DMS79 (cell line): ENCODE results near the gene LRPAP1.
"Not testable (repeated sequence)": the region's sequence is repeated elsewhere in the genome, so short reads cannot be mapped to it uniquely, and the experiment has no call there.

Source experiments
- DNase-seq: peaks from one replicate; lab custom pipeline; 2025; lab: John Stamatoyannopoulos, UW

The LRPAP1 gene, protein sequence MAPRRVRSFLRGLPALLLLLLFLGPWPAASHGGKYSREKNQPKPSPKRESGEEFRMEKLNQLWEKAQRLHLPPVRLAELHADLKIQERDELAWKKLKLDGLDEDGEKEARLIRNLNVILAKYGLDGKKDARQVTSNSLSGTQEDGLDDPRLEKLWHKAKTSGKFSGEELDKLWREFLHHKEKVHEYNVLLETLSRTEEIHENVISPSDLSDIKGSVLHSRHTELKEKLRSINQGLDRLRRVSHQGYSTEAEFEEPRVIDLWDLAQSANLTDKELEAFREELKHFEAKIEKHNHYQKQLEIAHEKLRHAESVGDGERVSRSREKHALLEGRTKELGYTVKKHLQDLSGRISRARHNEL

DNA sequence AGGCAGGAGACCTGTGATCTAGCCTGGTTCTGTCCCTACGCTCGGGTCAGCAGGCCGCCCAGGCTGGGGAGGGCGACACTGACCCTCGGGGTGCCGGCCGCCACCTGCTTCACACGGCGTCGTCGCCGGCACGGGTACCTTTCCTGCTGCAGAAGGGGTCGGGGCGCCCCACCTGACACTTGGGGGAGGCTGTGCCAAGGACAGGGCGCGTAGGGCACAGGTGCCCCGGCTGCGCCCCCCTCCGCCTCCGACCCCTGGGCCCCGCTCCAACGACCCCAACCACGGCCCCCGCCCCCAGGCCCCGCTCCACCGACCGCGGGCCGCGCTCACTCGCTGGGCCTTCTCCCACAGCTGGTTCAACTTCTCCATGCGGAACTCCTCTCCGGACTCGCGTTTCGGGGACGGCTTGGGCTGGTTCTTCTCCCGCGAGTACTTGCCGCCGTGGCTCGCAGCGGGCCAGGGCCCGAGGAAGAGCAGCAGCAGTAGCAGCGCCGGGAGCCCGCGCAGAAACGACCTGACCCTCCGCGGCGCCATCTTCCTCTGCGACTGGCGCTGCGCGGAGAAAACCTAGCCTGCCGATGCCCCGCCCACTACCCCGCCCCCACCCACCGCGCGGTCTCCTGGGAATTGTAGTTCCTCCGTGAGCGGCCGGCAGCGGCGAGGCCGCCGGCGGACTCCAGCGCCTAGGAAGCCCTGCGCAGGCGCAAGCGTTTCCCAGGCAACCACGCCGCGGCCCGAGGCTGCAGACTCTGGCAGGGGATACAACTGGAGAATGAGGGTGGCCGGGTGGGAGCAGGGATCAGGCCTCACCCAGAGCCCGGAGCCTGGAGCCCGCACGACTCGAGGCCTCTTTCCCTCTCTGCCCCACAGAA lies at the start of gene LRPAP1:
Gene LRPAP1 (minus strand): TSS at position 544 of the 872 bp plus-strand sequence. CDS start 10 bp downstream, at position 534.
- peak; percentile 47 for DNase-seq

DNA sequence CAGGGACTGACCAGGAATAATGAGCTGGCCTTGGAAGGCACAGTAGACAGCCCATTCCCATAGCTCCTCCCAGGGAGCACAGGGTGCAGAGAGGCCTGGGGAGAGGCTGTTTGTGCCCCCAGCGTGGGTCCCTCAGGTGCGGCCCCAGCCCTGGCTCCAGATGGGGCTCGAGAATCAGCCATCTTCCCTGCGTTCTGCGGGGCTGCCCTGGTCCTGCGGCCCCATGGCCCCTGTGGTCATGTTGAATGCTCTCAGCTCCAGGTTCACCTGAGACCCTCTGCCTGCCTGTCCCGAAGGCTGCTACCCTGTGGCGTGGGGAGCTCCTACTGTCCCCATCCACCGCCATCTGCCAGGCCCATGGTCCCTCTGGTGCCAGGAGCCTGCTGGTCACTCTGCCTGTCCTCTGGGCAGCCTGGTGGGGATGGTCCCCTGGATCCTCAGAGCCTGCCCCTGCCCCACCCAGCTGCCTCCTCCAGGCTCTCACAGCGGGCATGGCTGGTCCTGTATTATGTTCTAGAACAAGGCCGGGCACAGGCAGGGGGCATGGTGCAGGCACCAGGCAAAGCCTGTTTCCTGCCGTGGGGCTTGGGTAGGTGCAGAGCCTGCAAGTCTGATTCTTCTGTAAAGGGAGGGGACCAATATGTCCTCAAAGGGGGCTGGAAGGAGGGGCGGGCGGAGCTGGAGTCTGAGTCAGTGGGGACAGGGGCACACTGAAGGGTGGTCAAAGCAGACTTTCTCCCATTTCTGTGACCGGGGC lies 49.3 kb upstream of the LRPAP1 start:
- DNase-seq: not testable (repeated sequence)

DNA sequence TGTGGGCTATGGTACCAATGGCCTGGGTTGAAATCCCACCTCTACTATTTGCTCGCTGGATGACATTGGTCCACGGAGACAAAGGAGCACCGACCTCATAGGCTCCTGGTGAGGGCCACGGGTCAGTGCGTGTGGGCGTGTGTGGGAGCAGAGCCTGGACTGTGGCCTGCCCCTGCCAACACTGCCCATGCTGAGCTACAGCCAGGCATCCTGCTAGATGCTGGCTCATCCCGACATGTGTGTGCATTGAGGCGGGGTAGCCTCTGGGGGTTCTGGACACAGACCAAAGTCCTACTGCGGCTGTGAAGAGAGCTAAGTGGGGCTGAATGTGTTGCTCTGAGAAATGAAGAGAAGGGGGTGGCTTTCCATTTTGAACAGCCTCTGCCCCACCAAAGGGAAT lies 48.6 kb upstream of the LRPAP1 start:
- not testable (repeated sequence) for DNase-seq

DNA sequence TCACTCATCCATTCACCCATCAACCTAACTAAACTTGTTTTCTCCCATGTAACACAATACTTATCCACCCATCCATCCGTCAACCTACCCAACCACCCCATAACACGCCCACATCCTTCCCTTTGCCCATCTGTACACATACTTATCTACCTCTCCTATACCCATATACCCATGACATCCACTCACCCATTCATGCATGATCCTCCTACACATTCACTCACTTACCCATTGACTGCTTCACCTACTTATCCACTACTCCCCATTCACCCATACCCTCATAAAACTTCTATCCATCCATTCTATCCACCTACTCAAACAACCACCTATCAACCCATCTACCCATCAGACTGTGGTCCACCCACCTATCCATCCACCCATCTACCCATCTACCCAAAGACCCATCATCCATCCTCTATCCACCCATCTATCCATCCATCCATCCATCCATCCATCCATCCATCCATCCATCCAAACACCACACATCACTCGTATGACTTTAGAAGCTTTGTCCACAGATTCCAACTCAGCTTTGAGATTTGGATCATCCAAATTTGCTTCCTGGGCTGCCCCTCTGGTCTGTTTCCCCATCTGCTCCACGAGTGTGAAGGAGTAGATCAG lies 46.4 kb upstream of the LRPAP1 start:
- not testable (repeated sequence) for DNase-seq

DNA sequence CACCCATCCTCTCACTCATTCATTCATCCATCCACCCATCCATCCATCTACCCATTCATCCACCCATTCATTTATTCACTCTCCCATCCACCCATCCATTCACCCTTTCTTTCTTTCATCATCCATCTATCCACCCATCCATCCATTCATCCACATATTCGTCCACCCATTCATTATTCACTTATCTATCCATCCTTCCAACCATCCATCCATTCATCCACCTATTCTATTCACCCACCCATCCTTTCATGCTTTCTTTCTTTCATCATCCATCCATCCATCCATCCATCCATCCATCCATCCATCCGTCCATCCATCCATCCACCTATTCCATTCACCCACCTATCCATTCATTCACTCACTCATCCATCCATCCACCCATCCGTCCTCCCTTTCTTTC lies 45.8 kb upstream of the LRPAP1 start:
- DNase-seq: not testable (repeated sequence)

DNA sequence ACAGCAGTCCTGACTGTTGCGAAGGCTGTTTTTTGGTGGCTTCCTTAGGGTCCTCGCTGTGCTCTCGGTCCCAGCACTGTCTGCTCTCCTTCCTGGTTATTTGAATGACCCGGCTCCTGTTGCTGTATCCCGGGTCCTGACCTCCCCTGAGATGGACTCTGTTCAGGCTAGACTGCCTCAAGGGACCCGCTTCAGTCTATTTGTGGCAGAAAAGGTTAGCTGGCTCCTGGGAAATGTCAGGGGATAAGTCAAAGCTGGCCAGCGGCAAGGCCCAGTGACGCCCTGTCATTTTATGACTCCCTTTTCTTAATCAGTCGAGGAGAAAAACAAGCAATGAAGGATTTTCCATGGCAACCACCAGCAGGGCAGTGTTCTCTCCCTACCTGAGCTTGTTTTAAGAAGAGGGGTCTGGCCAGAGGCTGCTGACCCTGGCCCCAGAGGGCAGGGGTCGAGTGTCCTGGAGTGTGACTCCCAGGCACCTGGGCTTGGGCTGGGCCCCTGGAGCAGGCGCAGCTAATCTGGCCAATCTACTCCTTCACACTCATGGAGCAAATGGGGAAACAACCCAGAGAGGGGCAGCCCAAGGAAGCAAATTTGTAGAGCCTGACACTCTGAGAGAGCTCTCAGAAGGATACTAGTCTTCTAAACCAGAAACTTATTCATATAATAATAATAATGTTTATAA lies 45.1 kb upstream of the LRPAP1 start:
- DNase-seq: not testable (repeated sequence)

DNA sequence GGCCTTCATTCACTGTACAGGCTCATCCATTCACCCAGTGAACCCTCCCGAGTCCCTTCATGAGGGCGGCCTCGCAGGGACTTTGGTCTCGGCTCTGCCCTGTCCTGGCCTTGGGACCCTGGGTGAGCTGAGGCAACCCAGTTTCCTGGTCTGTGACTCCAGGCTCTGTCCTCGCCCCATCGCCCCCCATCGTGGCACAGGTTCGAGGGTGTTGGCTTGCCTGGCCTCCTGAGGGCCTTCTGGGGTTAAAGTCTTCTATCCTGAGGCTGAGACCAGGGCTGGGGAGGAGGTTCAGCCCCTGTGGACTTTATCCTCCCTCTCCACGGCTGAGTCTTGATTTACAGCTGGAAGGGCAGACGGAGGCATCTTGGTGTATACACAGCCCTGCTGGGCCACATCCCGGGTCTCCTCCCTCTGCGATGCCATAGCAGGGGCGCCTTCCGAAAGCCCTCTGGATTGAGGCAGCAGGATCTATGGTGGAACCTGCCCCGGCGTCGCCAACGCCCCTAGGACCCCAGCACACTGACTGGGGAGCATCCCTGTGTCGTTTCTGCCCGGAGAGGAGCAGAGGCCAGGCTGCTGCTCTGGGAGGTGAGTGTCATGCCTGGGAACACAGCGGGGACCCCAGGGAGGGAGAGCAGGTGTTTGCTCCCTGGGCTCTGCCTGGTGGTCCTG lies 44.4 kb upstream of the LRPAP1 start:
- DNase-seq: not testable (repeated sequence)

DNA sequence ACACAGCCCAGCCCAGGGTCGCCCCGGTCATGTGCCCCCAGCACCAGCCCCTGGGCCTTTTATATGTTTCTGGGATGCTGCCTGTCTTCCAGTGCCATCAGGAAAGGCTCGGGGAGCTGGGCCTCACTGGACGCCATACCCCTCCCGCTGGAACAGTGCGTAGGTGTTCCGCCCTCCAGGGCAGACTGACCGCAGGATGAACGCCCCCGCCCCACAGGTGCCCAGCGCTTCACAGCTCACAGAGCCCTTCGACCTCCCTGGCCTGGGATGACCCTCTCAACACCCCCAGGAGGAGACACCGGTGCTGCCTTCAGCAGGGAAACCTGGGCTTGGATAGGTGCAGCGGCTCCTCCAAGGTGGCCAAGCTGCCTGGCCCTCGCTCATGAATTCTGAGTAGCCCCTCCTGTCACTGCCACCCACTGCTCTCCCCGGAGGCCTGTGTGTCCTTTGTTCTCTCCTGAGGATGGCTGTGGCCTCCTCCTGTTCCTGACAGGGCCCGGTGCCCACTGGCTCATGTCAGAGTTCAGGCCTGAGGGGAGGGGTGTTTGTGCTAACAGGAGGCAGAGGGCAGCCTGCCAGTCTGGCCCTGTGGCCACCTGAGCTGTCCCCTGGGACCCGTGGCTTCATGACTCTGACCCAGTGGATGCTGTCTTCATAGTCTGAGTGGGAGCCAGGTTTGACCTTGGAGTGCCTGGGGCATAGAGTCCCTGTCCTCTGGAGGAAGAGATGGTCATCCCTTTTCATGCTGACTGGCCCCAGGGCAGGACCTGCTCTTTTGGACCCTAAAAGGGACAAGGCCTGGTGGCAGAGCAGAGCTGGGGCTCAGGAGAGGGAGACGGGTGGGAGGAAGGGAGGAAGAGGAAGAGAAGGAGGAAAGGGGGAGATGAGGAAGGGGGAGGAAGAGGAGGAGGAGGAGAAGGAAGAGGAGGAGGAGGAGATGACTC lies 43.5 kb upstream of the LRPAP1 start:
- DNase-seq: not testable (repeated sequence)

DNA sequence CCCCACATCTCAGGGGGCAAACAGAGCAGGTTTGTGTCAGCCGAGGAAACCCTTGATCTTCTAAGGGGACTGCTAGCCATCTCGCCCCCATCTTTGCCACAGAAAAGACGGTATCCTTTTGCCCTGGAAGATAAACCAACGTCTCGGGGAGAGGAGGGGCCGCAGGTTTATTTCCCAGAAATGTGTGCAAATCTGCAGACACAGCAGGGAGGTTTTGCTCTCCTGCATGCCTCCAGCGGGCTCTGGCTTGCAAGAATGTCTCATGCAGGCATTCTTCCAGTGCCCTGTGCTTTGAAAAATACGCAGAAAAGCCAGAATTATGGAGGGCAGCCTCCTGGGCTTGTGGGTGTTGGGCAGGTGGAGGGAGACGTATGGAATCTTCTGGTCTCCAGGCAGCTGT lies 42.6 kb upstream of the LRPAP1 start:
- not testable (repeated sequence) for DNase-seq

DNA sequence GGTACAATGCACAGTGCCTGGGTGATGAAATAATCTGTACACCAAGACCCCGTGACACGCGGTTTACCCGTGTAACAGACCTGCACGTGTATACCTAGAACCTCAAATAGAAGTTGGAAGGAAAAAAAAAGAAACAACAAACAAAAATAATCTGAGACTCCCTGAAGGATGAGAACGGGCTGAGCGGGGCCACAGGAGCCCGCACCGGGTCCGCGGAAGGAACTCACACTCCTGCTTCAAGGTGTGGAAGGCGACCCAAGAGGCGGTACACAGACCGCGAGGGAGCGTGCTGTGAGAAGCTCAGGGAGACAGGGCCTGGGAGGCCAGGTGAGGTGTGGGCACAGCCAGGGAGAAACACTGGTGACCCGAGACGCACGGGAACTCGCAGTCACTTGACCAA lies 42.1 kb upstream of the LRPAP1 start:
- not testable (repeated sequence) for DNase-seq

DNA sequence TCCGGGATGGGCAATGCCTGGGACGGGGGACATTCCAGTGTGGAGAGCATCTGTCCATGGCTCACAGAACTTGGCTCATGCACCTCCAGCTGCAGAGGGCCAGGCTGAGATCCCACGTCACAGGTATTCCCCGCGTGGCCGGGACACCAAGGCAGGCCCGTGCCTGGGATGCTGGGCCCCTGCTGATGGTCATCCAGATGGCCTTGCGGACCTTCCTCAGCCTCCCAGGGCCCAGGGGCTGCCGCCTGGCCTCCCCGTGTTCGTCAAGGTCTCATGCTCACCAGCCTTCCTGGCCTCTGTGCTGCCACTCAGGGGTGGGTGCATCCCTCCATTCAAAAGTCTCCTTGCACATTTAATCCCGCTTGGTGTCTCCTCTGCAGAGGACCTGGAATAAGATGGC lies 40.9 kb upstream of the LRPAP1 start:
- DNase-seq: no peak

DNA sequence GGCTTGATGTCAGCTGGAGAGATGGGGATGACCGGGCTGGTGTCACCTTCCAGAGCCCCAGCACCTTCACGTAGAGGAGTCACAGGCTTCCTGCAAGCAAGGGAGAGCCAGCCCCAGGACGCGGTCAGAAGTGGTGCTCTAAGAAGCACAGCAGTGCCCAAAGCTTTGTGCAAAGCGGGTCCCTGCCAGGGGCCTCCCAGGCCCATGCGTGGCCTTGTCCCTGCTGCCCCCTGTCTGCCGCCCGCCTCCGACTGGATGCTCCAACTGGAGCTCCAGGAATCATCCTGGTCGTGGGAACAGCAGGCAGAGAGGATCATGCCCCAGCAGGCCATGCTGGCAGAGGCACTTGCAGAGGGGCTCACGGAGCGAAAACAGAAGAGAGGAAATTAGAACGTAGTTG lies 40.1 kb upstream of the LRPAP1 start:
- no peak for DNase-seq

DNA sequence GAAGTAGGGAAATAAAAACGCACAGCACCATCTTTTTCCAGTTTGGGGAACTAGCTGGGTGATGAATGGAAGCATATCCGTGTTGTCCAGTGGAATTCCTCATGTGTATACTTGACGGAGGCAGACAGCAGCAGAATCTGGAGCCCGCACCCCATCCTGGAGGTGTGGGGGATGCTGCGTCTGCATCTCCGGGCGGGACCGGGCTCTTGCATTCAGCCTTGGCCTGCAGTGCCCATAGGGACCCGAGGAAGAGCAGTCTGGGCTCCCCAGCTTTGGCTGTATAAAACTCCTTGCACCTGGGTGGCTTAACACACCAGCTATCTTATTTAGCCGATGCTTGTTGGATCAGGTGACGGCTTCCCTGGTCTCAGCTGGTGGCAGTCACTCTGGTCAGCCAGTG lies 39.7 kb upstream of the LRPAP1 start:
- DNase-seq: no peak

DNA sequence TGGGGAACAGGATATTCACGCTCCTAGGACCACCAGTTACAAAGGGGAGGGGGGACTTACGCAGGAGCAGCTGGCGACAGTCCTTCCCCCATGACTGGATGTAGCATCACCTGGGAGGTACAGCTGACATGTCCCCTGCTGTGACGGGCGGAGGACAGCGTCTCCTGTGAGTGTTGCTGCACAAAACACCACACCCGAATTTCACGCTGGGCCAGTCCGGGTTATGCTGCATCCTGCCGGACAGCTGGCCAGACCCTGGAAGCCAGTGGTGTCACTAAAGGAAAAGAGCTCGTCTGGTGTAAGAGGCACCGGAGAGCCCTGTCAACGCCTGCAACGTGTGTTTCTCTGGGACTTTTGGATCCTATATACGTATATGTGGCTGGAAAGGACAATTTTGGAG lies 38.7 kb upstream of the LRPAP1 start:
- DNase-seq: not testable (repeated sequence)

DNA sequence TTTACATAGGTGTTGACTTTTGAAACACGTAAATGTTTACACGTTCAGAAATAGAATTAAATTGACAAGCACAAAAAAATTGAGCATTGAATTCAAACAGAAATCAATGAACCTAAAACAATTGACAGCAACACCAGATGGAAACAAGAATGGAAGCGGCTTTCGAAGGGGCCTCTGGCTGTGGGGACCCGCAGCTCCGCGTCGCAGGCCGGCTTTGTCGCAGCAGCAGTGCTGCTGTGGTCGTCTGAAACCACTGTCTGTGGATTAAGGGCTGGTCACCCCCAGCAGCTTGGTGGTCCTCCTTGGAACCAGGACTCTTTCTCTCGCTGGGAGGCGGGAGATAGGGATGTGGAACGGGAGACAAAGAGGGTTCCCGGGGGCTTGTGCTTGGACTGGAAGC lies 37.4 kb upstream of the LRPAP1 start:
- not testable (repeated sequence) for DNase-seq

DNA sequence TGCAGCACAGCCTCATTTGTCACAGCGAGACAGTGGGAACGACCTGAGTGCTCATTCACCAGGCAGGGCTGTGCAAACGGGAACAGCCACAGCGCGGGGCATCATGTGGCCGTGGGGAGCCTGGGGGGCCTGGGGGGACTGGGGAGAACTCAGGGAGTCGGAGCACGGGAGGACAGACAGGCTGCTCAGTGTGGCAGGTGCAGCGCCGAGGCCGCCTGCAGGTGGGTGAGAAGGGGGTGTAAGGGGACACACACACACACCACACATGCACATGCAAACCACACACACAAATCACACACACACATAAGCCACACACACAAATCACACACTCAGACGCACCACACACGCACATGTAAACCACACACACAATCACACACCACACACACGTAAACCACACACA lies 34.5 kb upstream of the LRPAP1 start:
- DNase-seq: not testable (repeated sequence)

DNA sequence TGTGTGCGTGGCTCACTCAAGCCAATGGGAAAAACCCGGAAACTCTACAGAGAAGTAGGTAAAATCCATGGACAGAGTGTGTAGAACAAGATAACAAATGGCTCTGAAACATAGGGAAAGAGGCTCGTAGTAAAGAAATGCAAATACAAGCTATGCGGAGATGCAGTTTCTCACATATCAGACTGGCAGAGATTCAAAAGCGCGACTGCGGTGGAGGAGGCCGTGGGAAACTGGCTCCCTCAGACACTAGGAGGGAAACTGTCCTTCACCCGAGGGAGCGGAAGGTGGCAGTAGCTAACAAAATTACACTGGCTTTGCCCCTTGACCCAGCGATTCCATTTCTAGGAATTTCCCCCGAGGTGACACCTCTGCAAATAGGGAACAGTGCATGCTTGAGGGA lies 34.1 kb upstream of the LRPAP1 start:
- DNase-seq: not testable (repeated sequence)

DNA sequence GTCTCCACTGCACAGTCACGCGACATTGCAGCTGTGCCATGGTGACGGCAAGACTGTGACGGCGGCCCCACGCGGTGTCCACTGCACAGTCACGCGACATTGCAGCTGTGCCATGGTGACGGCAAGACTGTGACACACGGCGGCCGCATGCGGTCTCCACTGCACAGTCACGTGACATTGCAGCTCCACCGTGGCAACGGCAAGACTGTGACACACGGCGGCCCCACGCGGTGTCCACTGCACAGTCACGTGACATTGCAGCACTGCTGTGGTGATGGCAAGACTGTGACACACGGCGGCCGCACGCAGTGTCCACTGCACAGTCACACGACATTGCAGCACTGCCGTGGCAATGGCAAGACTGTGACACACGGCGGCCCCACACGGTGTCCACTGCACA lies 32.7 kb upstream of the LRPAP1 start:
- DNase-seq: not testable (repeated sequence)

DNA sequence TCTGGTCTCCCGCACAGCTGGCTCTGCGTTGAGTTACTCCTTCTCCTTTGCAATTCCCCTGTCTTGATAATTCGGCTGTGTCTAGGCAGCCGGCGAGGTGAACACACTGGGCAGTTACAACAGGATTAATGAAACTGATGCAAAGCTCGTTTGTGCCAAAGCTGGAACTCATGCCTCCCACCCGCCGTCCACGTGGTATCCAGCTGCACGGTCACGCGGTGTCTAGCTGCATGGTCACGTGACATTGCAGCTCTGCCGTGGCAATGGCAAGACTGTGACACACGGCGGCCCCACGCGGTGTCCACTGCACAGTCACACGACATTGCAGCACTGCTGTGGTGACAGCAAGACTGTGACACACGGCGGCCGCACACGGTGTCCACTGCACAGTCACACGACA lies 31.2 kb upstream of the LRPAP1 start:
- no peak for DNase-seq
